ENCODE measurements around the gene KDELR3. TPM values are rescaled to one million over a fixed set of nuclear protein-coding genes. Genes with fewer than 3 reads are reported as not detected.
A peak's percentile ranks its signal among the peaks of the same experiment; 100 is the strongest.

Gene KDELR3
- total RNA-seq, 1 experiment from 2014 or later = 16.1 TPM

GRCh38 chr22:38455530-38456271 is 12.2 kb upstream of the KDELR3 start:
- peaks cover 16% of the 10 kb centered on the region for H3K4me1 Mint-ChIP-seq (ENCODE audit: low read depth, unreplicated experiment)
- CTCF ChIA-PET = no interaction called here

GRCh38 chr22:38456272-38456835 is 11.5 kb upstream of the KDELR3 start:
- peak overlapping the region; percentile 13 for H3K4me3 Mint-ChIP-seq (ENCODE audit: low read depth, unreplicated experiment)
- peaks cover 10% of the 10 kb centered on the region for H3K36me3 Mint-ChIP-seq (ENCODE audit: insufficient read depth, unreplicated experiment)
- H3K27me3 Mint-ChIP-seq (ENCODE audit: unreplicated experiment) = peaks cover 97% of the 10 kb centered on the region
- intact Hi-C loops (cut with micrococcal nuclease; ENCODE audit: unreplicated experiment) = no loop called here
- peaks cover 19% of the 10 kb centered on the region for H3K4me1 Mint-ChIP-seq (ENCODE audit: low read depth, unreplicated experiment)
- no peaks in the 10 kb centered on the region for H3K9me3 Mint-ChIP-seq (ENCODE audit: low read depth, unreplicated experiment)
- DNase-seq = no peak
- CTCF ChIA-PET = no interaction called here
- TF ChIP-seq CTCF (IDR thresholded peaks at IDR 0.05; ENCODE audit: unreplicated experiment) = no peak
- no peak overlapping the region for H3K27ac Mint-ChIP-seq (ENCODE audit: unreplicated experiment)
- no TSS peak for BruUV-seq (replicated peaks)

More at GRCh38 chr22:38455530-38456271, 12.2 kb upstream of the KDELR3 start:
- peaks cover 97% of the 10 kb centered on the region for H3K27me3 Mint-ChIP-seq (ENCODE audit: unreplicated experiment)
- H3K9me3 Mint-ChIP-seq (ENCODE audit: low read depth, unreplicated experiment) = no peaks in the 10 kb centered on the region
- peaks cover 8% of the 10 kb centered on the region for H3K36me3 Mint-ChIP-seq (ENCODE audit: insufficient read depth, unreplicated experiment)
- intact Hi-C loops (cut with micrococcal nuclease; ENCODE audit: unreplicated experiment) = no loop called here
- peak; percentile 42 for DNase-seq
- no peak overlapping the region for H3K27ac Mint-ChIP-seq (ENCODE audit: unreplicated experiment)
- peak overlapping the region; percentile 13 for H3K4me3 Mint-ChIP-seq (ENCODE audit: low read depth, unreplicated experiment)
- no TSS peak for BruUV-seq (replicated peaks)
- TF ChIP-seq CTCF (IDR thresholded peaks at IDR 0.05; ENCODE audit: unreplicated experiment) = no peak

GRCh38 chr22:38456841-38457699 is 10.8 kb upstream of the KDELR3 start:
- TF ChIP-seq CTCF (IDR thresholded peaks at IDR 0.05; ENCODE audit: unreplicated experiment) = no peak
- no peak for DNase-seq
- no peaks in the 10 kb centered on the region for H3K9me3 Mint-ChIP-seq (ENCODE audit: low read depth, unreplicated experiment)
- intact Hi-C loops (cut with micrococcal nuclease; ENCODE audit: unreplicated experiment) = no loop called here
- H3K27me3 Mint-ChIP-seq (ENCODE audit: unreplicated experiment) = peaks cover 97% of the 10 kb centered on the region
- peaks cover 26% of the 10 kb centered on the region for H3K4me1 Mint-ChIP-seq (ENCODE audit: low read depth, unreplicated experiment)
- BruUV-seq (replicated peaks) = no TSS peak
- H3K4me3 Mint-ChIP-seq (ENCODE audit: low read depth, unreplicated experiment) = peak overlapping the region; percentile 13
- H3K27ac Mint-ChIP-seq (ENCODE audit: unreplicated experiment) = no peak overlapping the region
- CTCF ChIA-PET = no interaction called here
- peaks cover 15% of the 10 kb centered on the region for H3K36me3 Mint-ChIP-seq (ENCODE audit: insufficient read depth, unreplicated experiment)

- Mint-ChIP-seq H3K27ac (ENCODE audit: unreplicated experiment) (no peak overlapping the region), H3K27me3 (ENCODE audit: unreplicated experiment) (peaks cover 100% of the 10 kb centered on the region), H3K4me1 (ENCODE audit: low read depth, unreplicated experiment) (peaks cover 28% of the 10 kb centered on the region), H3K4me3 (ENCODE audit: low read depth, unreplicated experiment) (no peak overlapping the region), H3K9me3 (ENCODE audit: low read depth, unreplicated experiment) (no peaks in the 10 kb centered on the region), H3K36me3 (ENCODE audit: insufficient read depth, unreplicated experiment) (peaks cover 15% of the 10 kb centered on the region)
- no TSS peak for BruUV-seq (replicated peaks)
- TF ChIP-seq CTCF (IDR thresholded peaks at IDR 0.05; ENCODE audit: unreplicated experiment) = no peak
- intact Hi-C loops (cut with micrococcal nuclease; ENCODE audit: unreplicated experiment) = no loop called here
- CTCF ChIA-PET = interaction anchor here (0.6 to 1.3 kb wide), 3 partner anchors 32 to 408 kb away, joined by 3 to 9 read pairs (median 4); no protein-coding TSS in a partner anchor
- DNase-seq = no peak
Measured at GRCh38 chr22:38460426-38460840, 7.5 kb upstream of the KDELR3 start.

Data from Calu3 (cell line).